GM18907 (cell line): ENCODE data around the gene LILRB1.
"Not testable (repeated sequence)": the region's sequence is repeated elsewhere in the genome, so short reads cannot be mapped to it uniquely, and the experiment has no call there.

ENCODE experiments used
- ATAC-seq: cut with Tn5 transposase; IDR thresholded peaks from one replicate; pipeline ENCODE4 v1.9.1; 2021; ENCODE audit warnings: mild to moderate bottlenecking, moderate library complexity; ENCODE audit not compliant: unreplicated experiment

Gene LILRB1

DNA sequence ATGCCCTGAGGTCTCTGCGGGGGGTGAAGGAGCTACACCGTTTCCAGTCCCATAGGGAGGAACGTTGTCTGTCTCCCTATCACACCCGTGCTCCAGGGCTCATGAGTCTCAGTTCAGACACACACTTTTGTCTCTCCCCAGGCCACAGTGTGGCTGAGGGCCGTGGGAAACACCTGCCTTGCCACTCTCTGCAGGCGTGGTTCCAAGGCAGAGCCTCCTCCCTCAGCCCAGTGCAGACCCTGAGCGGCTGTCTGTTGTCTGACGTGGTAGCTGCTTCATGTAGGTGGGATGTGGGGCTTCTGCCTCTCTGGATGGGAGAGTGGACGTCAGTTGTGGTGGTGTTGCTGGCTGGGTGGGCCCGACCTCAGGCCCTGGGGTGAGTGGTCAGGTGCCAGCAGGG is 6.0 kb upstream of the LILRB1 start:
- not testable (repeated sequence) for ATAC-seq

DNA sequence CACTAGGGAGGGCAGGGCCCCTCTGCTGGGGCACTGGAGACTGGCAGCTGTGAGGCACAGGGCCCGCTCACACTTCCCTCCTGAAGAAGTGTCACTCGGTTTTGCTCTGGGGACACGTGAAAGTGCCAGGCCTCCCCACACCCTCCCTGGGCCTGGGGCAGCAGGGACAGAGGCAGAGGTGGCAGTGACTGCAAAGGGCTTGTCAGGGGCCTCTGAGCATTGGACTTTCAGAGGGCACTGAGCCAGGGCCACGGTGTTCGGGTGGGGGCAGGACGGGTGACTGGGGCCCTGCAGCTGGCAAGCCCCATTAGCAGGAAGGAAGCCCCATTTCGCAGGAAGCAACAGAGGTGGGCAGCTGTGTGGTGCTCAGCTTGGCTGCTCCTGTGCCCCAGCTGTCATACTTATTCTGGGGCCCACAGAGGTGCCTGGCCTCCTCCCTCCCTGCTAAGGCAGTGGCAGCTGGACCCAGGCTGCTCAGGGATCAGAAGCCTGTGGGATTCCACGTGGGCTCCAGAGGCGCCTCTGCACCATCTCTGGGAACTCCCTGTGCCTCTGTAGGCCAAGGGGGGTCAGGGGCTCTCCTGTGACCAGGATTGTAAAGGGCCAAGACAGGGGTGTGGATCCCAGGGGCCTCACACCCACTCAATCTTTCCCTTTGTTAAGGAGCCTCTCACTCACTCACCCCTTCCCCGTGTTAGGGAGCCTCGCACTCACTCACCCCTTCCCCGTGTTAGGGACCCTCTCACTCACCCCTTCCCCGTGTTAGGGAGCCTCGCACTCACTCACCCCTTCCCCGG is 5.2 kb upstream of the LILRB1 start:
- not testable (repeated sequence) for ATAC-seq

DNA sequence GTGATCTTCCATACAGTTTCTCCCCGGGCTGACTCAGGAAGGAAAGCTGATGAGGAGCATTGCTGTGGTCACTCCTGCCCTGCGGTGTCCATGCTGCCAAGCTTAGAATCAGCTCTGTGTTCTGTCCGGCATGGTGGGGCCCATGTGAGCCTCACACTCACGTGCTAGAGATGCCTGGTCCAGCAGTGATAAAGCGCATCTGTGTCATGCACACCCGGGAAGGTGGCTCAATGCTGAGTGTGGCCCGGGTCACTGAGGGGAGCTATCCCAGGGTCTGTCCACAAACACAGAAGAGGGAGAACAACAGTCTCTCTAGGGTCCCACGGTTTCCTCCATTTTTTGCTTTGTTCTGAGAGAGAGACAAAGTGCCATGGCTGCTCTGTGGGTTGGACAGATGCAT is 3.5 kb upstream of the LILRB1 start:
- ATAC-seq: no peak

DNA sequence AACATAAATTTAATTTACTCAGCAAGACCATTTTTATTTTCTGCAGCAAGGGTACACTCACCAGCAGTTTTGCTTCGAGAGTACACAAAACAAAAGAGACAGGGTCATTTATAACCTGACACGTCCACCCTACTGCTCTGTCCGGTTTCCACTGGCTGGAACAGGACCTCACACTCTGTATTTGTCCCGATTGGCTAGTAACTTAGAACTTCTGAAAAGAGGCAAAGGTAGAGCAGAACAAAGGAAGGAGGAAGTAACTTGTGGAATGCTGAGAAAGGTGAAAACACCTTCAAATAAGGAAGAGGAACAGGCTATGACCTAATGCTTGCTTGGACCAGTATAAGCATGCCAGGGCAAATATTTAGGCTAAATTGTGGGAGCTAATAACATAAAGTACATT is 2.4 kb upstream of the LILRB1 start:
- ATAC-seq: not testable (repeated sequence)

DNA sequence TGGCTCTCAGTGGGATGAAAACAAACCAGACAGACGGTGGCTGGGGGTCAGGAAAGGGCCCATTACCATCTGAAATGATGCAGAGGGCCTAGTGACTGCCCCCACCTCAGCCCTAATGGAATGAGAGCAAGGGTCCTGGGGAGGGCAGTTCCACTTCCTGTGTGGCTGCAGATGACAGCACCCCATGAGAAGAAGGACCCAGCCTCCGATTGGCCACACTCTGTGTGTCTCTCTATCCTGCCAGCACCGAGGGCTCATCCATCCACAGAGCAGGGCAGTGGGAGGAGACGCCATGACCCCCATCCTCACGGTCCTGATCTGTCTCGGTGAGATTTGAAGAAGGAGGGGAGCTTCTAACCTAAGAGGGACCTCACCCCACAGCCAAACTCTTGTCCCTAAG is 498 bp downstream of the LILRB1 start:
- no peak for ATAC-seq

DNA sequence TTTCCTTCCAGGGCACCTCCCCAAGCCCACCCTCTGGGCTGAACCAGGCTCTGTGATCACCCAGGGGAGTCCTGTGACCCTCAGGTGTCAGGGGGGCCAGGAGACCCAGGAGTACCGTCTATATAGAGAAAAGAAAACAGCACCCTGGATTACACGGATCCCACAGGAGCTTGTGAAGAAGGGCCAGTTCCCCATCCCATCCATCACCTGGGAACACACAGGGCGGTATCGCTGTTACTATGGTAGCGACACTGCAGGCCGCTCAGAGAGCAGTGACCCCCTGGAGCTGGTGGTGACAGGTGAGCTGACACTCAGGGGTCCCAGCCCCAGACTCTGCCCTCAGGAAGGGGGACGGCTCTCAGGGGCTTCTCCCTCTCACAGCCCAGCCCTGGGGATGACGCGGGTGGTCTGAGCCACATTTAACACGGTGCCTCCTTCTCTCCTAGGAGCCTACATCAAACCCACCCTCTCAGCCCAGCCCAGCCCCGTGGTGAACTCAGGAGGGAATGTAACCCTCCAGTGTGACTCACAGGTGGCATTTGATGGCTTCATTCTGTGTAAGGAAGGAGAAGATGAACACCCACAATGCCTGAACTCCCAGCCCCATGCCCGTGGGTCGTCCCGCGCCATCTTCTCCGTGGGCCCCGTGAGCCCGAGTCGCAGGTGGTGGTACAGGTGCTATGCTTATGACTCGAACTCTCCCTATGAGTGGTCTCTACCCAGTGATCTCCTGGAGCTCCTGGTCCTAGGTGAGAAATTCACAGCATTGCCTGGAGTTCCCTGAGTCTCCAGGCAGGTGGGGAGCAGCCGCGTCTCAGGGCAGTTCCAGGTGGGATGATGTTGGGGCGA is 1.4 kb downstream of the LILRB1 start:
- ATAC-seq: not testable (repeated sequence)

DNA sequence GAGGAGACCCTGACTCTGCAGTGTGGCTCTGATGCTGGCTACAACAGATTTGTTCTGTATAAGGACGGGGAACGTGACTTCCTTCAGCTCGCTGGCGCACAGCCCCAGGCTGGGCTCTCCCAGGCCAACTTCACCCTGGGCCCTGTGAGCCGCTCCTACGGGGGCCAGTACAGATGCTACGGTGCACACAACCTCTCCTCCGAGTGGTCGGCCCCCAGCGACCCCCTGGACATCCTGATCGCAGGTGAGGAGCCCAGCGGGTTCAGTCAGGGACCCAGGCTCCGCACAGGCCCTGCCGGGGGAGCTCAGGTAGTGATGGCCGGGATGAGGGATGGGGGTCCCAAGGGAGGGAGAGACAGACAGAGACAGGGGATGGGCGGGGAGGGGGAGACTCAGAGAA is 2.2 kb downstream of the LILRB1 start:
- ATAC-seq: not testable (repeated sequence)

DNA sequence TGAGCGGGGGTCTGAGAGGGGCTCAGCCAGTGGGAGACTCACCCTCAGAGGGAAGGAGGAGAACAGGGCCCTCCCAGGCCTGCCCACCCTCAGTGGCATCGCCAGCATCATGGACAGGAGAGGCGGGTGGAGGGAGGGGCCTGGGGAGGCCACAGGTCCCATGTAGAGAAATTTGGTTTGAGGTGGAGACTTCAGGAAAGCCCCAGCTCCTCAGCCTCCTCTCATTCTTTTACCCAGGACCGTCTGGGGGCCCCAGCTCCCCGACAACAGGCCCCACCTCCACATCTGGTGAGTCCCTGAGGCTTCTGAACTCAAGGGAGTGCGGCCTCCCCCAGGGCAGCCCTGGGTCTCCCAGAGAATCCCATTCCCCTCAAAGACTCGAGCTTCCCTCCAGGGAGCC is 3.1 kb downstream of the LILRB1 start:
- ATAC-seq: no peak

DNA sequence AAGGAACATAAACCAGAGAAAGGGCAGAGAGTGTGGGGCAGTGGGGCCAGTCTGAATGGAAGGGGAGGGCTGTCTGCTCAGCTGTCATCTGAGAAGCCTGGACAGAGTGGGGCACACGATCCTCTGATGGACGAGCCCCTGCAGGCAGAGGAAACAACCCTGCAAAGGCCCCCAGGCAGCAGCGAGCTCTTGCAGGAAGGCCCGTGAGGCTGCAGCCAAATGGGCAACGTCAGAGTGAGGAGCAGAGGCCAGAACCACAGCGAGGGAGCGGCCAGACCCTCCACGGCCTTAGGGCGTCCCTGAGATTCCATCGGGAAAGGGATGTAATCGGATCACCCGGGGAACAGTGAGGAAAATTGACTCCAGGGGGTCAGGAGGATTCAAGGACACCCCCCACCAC is 5.8 kb downstream of the LILRB1 start:
- not testable (repeated sequence) for ATAC-seq

DNA sequence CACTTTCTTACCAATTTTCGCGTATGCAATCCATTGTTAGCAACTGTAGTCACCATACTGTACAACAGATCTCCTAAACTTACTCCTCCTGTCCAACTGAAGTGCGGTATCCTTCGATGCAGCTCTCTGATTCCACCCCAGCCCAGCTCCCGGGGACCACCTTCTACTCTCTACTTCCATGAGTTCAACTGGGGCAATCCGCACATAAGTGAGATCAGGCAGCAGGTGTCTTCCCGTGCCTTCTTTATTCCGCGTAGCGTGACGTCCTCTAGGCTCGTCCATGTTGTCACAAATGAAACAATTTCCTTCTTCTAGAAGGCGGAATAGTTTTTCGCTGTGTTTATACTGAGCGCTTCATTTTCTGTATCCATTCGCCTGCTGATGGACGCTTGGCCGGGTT is 8.4 kb downstream of the LILRB1 start:
- ATAC-seq: no peak

DNA sequence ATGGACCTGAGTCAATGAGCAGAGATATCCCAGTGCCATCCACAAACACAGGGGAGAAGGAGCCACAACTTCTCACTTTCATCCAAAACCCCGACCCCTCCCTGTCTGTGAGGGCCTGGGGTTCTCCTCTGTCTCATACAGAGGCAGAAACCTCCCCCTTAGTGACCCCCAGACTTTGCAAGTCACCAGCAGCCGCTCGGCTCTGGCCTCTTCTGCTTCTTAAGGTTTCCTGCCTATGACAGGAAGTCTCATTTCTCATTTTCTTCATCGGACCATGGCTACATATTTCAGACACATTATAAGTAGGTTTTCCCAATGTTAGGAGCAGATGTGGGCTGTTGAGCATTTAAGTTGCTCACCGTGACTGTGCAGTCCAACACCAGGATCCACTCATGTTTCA is 12.7 kb downstream of the LILRB1 start:
- ATAC-seq: not testable (repeated sequence)

DNA sequence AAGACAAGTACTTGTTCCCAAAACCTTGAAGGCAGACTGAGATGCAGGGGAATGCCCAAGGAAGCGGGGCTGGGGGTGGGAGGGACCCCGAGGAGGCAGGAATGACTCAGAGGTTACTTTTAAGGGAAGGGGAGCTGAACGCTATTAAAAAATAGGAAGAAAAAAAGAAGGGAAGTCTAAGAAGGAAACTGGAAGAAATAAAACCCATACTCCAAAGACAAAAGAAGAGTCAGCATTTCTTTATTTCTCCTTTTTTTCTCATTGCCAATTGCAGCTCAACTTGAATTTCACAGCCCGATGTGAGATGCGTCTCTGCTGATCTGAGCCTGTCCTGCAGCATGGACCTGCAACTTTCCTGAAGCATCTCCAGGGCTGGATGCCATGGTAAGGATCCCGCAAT is 13.3 kb downstream of the LILRB1 start:
- ATAC-seq: not testable (repeated sequence)

DNA sequence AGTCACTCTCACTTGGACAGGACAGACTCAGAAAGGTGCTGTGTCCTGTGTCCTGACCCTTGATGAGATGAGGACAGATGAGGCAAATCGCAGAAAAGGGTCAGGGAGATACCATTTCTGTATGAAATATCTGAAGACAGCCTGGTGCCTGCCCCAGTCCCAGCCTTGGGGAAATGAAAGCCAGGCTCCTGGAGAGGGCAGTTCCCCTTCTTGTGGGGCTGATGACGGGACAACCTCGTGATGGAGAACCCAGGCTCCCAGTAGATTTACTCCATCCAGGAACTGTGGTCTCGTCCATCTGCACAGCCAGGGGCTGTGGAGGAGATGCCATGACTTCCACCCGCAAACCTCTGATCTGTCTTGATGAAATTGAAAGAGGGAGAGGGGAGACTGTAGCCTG is 13.8 kb downstream of the LILRB1 start:
- no peak for ATAC-seq

DNA sequence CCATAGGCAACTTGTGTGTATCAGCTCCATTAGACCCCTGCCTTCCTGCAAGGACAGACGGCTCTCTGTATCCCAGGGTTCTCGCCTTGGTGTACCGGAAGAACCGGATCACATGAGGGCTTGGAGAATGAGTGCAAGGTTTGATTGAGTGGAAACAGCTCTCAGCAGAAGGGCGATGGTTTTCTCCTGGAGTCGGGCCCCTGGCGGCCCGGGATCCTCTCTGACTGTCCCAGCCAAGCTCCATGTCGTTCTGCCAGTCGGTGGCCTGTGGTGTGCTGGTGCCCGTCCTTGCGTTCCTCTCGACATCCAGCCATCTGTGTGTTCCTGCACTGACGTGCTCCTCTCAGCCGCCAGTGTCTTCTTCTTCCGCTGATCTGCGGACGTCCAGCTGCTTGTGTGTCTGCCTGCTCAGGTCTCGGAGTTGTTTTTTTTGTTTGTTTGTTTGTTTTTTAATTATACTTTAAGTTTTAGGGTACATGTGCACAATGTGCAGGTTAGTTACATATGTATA is 16.1 kb downstream of the LILRB1 start:
- ATAC-seq: no peak

DNA sequence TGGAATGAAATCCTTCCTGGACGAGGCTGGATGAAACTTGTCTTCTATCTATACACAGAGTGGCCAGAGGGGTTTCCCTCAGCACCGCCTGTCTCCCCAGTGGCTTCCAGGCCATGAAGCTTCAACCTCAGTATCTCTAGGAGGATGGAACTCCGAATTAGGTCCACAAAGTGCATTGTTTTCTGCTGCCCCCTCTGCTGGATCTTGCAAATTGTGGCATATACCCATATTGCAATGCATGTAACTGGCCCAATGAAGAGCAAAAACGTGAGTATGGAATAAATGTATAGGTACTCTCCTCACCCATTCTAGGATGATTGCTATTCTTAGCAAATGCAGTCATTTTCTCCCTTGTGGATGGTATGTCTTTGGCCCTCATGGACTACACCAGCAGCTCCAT is 17.8 kb downstream of the LILRB1 start:
- ATAC-seq: no peak

DNA sequence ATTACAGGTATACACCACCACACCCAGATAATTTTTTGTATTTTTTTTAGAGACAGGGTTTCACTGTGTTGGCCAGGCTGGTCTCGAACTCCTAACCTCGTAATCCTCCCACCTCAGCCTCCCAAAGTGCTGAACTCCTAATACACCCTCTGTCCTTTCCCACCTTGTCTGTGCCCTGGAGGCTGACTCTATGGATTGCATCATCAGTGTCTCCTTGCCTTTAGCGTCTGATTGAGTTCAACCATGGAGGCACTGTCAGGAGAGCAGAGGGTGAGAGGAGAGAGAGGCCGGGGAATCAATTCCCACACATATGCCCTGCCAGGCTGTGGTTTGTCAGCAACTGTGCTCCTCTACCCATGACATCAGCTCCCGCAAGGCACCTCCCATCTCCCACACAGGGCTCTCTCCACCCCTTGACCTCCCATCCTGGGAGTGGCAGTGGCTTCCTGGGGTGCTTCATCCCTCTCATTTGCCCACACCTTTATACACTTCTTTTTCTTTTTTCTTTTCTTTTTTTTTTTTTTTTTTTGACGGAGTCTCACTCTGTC is 19.9 kb downstream of the LILRB1 start:
- ATAC-seq: no peak

DNA sequence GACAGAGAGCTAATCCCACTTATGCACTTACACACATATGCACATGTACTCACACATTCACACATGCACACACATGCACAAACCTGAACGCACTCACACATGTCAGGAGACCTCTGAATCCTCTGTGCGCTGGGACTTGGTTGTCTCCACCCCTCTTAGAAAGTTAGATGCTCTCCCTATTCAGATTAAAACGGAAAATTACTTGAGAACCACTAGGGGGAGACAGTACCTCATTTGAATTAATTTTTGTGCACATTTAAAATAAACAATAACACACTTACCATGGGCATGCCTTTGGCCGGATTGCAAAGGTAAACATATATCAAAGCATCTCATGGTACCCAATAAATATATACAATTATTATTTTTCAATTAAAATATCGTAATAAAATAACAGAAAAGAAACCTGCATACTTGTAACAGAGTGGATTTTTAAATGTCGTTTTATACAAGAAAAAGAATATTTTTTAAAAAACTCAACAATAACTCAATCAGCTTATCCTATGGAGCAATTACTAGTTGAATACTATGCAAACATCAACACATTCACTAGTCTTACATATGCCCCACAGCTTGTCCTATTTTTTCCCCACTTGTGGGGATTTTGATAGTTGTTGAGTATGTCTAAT is 23.0 kb downstream of the LILRB1 start:
- no peak for ATAC-seq

DNA sequence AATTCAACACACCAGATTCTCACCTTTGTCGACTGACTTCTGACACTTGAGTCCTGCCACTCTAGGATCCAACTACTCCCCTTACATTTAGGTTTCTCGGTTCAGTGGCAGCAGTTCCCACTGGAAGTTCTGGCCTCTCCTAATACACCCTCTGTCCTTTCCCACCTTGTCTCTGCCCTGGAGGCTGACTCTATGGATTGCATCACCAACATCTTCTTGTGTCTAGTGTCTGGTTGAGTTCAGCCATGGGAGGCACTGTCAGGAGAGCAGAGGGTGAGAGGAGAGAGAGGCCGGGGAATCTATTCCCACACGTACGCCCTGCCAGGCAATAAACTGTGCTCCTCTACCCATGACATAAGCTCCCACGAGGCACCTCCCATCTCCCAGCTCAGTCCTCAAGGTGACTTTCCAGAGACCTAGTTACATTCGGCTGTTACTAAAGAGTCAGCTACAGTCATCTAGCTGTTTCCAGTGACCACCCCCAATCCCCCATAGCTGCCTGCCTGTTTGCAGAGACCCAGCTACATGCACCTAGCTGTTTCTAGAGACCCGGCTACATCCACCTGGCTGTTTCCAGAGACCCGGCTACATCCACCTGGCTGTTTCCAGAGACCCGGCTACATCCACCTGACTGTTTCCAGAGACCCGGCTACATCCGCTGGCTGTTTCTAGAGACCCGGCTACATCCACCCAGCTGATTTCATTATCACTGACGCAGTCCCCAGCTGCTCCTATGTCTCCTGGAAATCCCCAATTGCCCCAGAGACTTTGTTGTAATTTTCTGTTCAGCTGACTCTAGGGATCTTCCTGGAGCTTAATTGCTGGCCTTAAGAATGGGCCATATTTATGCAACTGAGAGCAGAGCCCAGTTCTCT is 24.4 kb downstream of the LILRB1 start:
- ATAC-seq: no peak

DNA sequence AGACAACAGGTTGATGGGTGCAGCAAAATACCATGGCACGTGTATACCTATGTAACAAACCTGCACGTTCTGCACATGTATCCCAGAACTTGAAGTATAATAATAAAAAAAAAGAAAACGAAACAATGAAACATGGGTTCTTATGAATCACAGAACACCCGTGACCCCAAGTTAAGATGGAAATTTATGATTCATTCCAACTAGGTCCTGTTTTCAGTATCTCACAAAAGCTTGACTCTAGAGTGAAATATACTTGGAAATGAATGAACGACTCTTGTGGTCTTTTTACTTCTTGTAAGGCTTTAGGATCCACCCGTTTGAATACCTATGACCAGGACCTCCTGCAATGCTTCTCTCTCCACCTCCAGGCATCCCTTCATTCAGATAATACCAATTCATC is 29.0 kb downstream of the LILRB1 start:
- no peak for ATAC-seq

DNA sequence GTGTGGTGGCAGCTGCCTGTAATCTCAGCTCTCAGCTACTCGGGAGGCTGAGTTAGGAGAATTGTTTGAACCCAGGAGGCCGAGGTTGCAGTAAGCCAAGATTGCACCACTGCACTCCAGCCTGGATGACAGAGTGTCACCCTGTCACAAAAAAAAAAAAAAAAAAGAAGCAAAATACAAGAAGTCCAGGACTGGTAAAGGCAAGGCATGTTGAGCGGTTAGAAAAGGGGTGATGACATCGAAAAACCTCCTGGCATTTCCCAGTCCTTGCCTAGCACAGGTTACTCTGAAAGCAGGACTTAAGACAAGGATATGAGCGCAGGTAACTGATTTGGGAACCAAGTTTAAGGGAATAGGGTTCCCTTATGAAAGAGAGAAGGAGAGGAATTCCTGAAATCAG is 30.0 kb downstream of the LILRB1 start:
- ATAC-seq: no peak
